HG02970 (cell line): Measurements from ENCODE around the gene CHCHD6.

ENCODE experiments used
- ATAC-seq: cut with Tn5 transposase; IDR thresholded peaks from one replicate; pipeline ENCODE4 v1.9.1; 2021; ENCODE audit warnings: mild to moderate bottlenecking, moderate library complexity, moderate number of reproducible peaks; ENCODE audit not compliant: unreplicated experiment, low FRiP score

CHCHD6 gene

GRCh38 chr3:126998320-126998719, 294.3 kb downstream of the CHCHD6 start:
- no peak for ATAC-seq

GRCh38 chr3:126998728-126999127, 294.7 kb downstream of the CHCHD6 start:
- no peak for ATAC-seq

- ATAC-seq: no peak
Observed at GRCh38 chr3:126999383-126999782, 295.3 kb downstream of the CHCHD6 start.

GRCh38 chr3:127000119-127000518, 296.1 kb downstream of the CHCHD6 start:
- ATAC-seq: no peak

- ATAC-seq: no peak
Observed at GRCh38 chr3:127000761-127001160, 296.7 kb downstream of the CHCHD6 start.

- no peak for ATAC-seq
Observed at GRCh38 chr3:127001486-127002194, 297.6 kb downstream of the CHCHD6 start.

GRCh38 chr3:127002195-127003174, 298.4 kb downstream of the CHCHD6 start:
- ATAC-seq: no peak

GRCh38 chr3:127003175-127003555, 299.1 kb downstream of the CHCHD6 start:
- ATAC-seq: no peak

- ATAC-seq: no peak
Observed at GRCh38 chr3:127003601-127004280, 299.7 kb downstream of the CHCHD6 start.

GRCh38 chr3:127004641-127005397, 300.8 kb downstream of the CHCHD6 start:
- no peak for ATAC-seq

GRCh38 chr3:127005864-127006500, 301.9 kb downstream of the CHCHD6 start:
- no peak for ATAC-seq

GRCh38 chr3:127006781-127007436, 302.9 kb downstream of the CHCHD6 start:
- no peak for ATAC-seq

- no peak for ATAC-seq
Observed at GRCh38 chr3:127008236-127008635, 304.2 kb downstream of the CHCHD6 start.

GRCh38 chr3:127009531-127009930, 305.5 kb downstream of the CHCHD6 start:
- no peak for ATAC-seq
